Right lobe of liver (tissue), 4 donors: ENCODE results near the gene DNM1.

Experiments
- CTCF ChIP-seq, 4 donors: fragments of 200-600 bp in 3 of 4; fragments of 450-650 bp in 1 of 4; IDR thresholded peaks; one replicate each; pipeline versions ENCODE4 v1.5.1 to v1.8.0; 2016 to 2022; ENCODE audit warnings: antibody characterized with exemption in 4 of 4, mild to moderate bottlenecking in 2 of 4
- POLR2A ChIP-seq: fragments of 450-650 bp; IDR thresholded peaks from one replicate; pipeline ENCODE4 v1.6.1; 2017; ENCODE audit warnings: antibody characterized with exemption, mild to moderate bottlenecking
- donor health status: DM: no; HTN: no; CAD: no.
- donor health status: DM: no; HTN: no; CAD: no.
- donor health status: DM: no; HTN: yes; CAD: no.

- no peak for TF ChIP-seq CTCF (IDR thresholded peaks at IDR 0.05)
- TF ChIP-seq POLR2A, result no peak
Measured at GRCh38 chr9:128168731-128169308, 34.4 kb upstream of the DNM1 start.
